CD4-positive, alpha-beta T cell treated with Interleukin-17A for 1 hour (primary cell): ENCODE measurements around the gene XIRP2.

ENCODE experiments used
- DNase-seq: peaks from one replicate; pipeline ENCODE4 v3.0.0-alpha.2; 2020

Gene XIRP2, protein sequence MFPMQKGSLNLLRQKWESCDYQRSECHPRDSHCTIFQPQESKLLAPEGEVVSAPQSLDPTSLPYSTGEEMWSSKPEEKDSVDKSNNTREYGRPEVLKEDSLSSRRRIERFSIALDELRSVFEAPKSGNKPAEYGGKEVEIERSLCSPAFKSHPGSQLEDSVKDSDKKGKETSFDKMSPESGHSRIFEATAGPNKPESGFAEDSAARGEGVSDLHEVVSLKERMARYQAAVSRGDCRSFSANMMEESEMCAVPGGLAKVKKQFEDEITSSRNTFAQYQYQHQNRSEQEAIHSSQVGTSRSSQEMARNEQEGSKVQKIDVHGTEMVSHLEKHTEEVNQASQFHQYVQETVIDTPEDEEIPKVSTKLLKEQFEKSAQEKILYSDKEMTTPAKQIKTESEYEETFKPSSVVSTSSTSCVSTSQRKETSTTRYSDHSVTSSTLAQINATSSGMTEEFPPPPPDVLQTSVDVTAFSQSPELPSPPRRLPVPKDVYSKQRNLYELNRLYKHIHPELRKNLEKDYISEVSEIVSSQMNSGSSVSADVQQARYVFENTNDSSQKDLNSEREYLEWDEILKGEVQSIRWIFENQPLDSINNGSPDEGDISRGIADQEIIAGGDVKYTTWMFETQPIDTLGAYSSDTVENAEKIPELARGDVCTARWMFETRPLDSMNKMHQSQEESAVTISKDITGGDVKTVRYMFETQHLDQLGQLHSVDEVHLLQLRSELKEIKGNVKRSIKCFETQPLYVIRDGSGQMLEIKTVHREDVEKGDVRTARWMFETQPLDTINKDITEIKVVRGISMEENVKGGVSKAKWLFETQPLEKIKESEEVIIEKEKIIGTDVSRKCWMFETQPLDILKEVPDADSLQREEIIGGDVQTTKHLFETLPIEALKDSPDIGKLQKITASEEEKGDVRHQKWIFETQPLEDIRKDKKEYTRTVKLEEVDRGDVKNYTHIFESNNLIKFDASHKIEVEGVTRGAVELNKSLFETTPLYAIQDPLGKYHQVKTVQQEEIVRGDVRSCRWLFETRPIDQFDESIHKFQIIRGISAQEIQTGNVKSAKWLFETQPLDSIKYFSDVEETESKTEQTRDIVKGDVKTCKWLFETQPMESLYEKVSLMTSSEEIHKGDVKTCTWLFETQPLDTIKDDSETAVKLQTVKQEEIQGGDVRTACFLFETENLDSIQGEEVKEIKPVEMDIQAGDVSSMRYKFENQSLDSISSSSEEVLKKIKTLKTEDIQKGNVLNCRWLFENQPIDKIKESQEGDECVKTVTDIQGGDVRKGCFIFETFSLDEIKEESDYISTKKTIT (N-terminal part only)

DNA sequence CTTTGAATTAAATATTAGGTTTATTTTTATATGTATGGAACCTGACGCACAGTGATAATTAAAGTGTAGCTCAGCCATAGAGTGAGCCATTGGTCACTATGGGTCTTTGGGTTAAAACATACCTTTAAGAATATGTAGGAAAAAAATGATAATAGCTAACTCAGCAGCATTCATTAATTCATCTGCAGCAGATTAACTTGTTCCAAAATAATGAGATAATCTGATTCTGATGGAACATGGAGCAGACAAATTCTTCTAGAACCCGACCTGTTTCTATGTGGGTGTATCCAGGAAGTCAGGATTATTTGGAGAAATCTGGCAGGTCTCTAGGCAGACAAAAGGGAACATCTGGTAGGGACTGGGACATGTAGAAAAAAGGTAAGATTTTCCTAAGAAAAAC lies at the start of gene XIRP2:
XIRP2 (plus strand) TSS at position 301 of the 400 bp plus-strand sequence. CDS start 15,003 bp downstream, outside the sequence.
- no peak for DNase-seq

DNA sequence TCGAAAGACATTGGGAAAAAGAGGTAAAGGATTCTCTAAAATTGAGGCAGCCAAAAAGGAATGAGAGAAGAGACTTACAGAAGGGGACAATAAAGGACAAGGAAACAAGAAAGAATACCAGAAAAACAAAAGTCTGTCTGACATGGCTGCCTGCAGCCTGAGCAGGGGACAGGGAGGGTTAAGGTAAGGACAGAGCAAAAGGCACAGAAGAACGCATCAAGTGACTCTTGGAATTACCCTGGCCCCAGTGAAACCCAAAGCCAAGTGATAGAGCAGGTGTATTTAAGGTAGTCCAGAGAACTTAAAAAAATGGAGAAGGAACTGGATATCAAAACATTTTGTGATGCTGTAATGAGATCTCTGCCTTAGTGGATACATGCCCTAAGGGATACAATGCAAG lies 47.1 kb upstream of the XIRP2 start:
- no peak for DNase-seq

DNA sequence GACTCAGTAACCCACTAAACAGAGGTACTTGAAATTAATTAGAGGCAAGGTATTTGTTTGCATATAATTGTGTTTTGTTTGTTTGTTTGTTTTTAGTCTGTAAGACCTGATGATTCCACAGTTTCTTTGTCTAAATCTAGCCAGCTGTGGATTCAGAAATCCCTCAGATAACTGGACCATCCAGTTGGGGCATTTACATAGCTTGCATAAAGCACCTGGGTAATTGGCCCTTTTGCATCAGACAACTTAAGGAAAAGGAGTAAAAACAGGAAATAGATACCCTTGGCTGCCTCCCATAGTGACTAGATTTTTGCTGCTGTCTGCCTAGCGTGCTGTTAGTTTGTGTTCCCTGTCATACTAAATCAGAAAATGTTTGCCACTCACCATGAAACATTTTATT lies 46.6 kb upstream of the XIRP2 start:
- DNase-seq = no peak

DNA sequence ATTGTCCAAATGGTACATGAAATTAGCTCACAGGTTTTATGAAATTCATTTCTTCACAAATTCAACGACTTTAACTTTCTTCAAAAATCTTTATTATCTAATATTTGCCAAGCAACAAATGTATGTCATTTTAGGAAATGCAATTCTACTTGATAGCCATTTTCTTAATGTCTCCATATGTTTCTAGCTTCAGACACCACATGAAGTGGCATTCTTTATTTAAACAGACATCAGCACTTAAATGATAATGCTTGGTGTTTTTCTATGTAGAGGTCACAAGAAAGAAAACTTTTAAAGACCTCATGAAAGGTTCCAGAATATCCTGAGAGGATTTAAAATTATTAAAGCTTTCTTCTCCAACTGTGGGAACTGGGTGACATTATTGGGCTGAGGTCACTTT lies 44.2 kb upstream of the XIRP2 start:
- no peak for DNase-seq

DNA sequence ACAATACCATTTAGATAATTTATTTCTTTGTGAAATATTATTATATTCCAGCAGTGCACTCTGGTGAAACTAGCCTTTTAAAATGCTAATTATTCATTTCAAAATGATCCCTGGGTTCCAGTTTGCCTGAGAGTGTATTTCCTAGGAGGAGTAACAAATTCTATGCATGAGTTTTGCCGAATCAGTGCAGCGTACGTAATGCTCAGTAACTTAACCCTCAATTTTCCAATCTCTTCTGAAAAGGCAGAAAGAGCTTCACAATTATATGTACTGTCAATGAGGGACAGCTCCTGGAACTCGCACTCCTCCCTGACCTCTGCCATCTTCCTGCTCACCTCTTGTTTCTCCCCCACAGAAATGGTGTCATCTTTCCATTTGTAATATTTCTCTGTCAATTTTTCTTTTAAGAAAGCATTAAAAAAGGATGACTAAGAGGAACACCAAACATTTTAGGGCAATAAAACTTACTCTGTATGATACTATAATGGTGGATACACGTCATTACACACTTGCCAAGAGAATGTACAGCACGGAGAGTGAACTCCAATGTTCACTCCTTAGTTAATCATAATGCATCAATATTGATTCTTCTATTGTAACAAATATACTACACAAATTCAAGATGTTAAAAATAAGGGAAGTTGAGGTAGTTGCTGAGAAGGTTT lies 25.7 kb upstream of the XIRP2 start:
- DNase-seq = no peak

DNA sequence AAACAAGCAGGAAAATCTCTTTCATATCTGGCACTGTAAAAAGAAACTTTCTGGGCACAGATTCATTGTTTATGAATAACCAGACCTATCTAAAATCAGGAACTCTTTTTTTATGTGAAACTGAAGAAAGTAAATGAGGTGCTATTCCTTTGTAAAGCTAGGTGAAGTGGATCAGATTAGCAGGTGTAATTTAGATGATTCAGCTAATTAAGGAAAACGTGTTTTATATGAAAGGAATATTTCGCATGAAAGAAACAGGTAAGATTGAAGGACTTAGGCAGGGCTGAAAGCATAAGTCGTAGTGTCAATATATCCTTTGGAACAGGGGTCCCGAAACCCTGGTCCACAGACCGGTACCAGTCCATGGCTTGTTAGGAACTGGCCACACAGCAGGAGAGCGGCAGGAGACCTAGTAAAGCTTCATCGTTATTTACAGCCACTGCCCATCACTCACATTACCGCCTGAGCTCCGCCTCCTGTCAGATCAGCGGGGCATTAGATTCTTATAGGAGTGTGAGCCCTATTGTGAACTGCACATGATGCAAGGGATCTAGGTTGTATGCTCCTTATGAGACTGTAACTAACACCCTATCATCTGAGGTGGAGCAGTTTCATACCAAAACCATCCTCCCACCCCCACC lies 20.3 kb upstream of the XIRP2 start:
- no peak for DNase-seq

DNA sequence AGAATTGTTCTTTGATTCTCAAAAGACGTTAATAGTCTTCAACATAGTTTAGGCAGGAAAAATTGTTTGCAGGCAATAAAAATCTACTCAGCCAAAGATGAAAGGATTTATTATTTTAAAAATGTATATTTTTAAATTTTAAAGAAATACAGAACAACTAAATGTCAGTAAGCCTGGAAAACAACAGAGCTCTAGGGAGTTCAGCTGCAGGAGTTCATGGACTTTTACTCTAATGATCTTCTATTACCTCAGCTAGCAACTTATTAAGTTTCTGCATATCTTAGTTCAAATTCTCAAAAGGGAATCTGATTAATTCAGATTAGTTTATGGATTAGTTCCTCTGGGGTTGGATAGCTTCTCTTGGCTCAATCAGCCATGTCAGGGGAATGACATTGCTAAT lies 17.9 kb upstream of the XIRP2 start:
- no peak for DNase-seq

DNA sequence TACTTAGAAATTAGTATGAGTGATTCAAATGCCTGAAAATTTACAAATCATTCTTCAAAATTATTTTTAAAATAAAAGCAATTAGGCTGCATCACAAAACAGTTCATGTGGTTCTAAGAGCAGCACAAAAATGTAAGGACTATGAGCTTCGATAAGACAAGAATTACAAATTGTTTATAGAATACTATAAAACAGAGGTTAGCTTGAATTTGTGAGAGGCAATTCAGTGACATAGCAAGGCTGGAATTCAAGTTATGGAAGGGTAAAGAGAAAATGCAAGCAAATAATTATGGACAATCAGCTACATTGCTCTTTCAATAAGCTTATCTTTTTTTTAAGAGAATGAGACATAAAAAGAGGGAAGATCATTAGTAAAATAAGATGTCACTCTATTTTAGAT lies 7.1 kb upstream of the XIRP2 start:
- DNase-seq = no peak

DNA sequence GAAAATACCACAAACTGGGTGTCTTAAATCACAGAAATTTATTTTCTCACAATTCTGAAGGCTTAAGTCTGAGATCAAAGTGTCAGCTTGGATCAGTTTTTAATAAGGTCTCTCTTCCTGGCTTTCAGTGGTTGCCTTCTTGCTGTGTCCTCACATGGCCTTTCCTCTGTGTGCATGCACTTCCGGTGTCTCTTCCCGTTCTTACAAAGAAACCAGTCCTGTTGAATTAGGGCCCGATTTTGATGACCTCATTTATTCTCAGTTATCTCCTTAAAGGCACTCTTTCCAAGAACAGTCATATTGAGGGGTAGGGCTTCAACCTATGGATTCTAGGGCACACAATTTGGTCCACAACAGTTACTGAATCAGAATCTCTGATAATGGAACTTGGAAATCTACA lies 5.4 kb upstream of the XIRP2 start:
- DNase-seq = no peak

DNA sequence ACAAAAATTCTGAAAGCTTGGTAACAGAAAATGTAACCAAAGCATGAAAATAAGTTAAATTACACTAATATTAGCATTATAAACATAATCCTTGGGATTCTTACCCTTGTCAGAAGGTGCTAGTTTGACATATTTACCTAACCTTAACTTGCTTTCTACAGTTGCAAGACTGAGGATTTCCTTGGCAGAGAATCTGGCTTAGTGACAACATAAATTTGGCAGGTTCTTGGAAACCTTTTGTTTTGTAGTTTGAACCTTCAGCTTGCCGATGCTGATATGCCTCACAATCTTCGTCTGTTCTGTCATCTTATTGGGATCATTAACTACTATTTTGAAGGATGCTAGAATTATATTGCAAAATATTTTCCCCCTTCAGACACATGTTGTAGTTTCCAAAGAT lies 3.4 kb downstream of the XIRP2 start:
- no peak for DNase-seq

DNA sequence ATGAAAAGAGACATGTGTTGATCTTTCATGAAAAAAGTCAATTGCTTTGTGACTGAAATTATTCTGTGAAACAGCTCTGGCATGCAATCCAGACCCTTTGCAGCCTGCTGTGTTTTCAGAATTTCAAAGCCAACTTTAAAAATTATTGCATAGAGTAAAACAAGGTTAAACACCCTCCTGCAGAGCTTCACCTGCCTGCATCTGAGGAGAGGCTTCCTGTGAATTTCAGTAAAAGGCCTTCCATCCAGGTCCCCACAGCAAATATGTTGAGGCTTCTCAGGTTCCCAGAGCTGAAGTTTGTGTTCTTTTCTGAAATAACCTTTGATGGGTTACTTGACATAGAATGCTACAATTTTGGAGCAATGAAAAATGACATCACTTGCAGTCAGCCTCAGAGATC lies 4.1 kb downstream of the XIRP2 start:
- DNase-seq = no peak

DNA sequence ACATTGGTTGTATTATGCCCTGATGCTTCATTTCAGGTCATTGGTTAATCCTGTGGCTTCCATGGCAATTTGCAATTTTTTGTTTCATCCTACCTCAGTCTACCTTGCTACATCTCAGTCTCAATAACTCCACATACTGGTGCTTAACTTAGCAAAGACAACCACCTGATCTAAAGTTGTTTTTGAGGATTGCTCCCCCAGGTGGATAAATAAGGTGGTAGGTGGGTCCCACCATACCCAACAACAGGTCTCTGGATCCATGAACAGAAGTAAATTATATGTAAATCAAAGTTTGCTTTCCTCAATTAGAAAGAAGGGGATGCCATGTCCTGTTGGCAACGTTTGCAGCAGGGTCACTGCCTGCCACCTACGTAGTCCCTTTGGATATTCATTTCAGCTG lies 7.0 kb downstream of the XIRP2 start:
- DNase-seq = no peak

DNA sequence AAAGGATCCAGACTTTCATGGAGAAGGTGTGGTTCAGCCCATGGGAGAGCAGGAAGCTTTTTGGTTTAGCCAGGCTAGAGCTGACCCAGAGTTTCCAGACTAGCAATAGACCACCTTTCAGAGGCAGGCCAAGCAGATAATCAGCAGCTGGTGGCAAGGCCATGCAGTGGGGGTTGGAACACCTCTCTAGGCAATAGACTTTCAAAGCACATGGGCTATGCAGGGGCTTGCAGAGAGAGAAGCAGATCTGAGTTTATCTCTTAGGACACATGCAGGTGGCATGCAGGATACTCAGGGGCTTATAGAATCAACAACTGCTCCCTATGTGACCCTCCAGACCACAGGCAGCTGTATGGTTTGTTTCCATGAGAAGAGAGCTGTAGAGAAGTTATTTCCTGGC lies 9.4 kb downstream of the XIRP2 start:
- no peak for DNase-seq

DNA sequence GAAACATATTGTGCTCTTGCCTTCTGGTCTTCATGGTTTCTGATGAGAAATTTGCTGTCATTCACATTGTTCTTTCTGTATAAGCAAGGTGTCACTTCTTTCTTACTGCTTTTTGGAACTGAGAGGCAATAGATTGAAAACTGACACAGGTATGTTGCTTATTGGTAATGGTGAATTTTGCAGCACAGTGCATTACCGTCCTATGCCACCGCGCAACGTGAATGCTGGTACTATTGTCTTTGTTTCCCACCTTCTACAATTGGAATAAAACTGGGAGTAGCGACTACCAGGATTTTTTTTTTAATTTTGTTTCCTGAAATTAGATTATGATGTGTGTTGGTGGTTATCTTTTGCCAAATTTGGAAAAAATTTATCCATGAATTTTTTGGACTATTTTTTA lies 11.4 kb downstream of the XIRP2 start:
- DNase-seq = no peak

DNA sequence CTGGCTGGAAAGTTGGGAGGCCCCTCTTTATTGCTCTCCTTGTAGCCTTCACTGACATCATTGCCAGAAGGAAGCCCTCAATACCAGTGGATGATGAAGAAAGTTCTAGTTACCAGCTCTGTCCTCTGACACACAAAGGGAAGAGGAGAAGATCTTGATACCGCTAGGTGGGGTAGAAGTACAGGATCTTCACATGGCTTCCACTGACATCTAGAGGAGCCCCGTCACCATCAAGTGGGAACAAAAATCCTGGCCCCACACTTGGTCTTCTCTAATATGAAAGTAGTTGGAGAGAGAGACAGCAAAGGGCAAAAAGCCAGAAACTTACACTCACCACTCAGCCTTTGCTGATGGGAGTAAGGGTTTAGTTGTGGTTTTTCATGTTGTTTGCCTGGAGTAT lies 12.4 kb downstream of the XIRP2 start:
- no peak for DNase-seq

DNA sequence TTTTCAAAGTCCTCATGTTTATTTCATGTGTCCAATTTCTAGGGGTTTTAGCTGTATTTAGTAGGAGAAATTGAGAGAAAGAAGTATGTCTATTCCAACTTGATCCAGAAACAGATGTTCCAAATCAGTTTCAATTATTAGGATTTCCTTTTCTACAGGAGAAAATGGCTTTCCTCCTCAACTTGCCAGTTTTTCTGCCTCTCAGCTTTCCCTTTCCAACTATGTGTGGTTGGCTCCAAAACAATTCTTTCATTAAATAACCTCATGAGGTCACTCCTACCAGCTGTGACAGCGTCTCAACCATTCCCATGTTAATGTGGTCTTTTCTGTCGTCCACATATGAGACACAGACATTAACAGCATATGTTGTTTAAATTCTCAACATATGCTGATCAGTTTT lies 13.1 kb downstream of the XIRP2 start:
- no peak for DNase-seq

DNA sequence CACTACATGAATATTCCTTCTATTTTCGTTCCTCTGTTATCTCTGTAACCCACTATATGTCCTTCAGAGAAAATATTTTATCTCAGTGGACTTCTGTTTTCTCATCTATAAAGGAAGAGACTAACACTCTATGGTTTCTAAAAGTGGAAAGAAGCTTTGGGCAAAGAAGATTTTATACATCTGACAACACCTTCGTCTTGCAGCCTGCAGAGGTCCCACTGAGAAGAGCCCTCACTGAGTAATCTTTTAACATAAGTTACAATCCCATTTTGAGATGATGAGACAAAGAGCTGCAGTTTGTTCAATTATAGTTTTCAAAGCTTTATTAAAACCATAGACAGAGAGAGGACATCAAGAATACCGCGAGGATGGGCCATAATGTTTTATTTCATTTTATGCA lies 28.7 kb downstream of the XIRP2 start:
- no peak for DNase-seq

DNA sequence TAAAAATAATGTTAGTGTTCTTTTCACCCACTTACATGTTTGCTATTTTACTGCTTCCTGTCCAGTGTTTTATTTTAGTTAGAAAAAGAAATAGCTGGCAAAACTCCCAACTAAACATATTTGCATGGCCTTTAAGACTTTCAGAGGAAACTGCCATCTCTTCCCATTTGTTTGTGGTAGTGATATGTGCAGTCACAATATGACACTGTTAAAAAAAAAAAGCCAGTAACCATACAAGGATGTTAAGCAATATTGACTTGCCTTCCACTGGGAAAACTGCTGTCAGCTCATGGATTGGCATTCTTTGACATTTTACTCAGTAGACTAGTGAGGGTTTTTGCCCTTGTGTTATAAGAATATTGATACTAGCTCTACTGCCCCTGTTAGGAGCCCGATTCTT lies 29.1 kb downstream of the XIRP2 start:
- DNase-seq = no peak

DNA sequence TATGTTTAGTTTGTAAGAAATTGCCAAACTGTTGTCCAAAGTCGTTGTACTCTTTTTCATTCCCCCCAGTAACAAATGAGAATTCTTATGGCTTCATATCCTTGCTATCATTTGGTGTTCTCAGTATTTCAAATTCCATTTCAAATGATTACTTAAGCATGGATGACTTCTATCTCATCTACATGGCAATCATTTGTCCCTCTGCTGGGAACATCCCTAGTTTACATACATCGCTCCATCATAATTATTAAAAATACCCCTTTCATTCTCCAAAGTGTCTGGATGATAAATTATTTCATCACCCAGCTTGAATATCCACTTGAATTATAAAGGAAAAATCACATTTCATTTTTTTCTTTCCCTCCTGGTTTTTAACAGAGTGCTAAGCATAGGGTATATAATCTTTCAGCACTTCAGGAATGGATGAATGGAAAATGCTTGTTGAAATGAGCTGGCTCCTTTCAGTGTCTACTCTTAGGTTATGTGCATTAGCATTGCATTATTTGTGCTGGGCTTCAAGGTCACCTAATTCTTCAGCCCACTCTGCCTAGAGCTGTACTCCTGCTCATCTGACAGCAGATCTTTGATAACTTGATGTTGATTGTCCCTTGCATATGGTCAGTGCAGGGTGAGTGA lies 33.1 kb downstream of the XIRP2 start:
- DNase-seq = no peak

DNA sequence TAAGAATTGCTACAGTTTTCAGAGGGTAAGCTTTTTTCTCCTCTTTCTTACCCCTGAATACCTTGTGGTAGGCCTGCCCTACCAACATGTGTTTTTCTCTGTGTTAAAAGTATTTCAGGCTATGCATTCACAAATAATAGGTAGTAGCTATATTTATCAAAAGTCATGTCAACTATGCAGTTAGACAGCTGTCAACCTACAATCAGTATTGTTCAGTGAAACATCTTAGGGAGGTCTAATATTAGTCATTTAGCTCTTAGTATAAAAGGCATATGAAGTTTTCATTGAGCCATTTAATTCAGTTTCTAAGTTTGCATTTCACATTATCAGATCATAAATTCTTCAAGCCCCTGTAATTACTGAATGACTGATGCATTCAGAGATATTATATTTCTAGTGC lies 36.7 kb downstream of the XIRP2 start:
- no peak for DNase-seq

DNA sequence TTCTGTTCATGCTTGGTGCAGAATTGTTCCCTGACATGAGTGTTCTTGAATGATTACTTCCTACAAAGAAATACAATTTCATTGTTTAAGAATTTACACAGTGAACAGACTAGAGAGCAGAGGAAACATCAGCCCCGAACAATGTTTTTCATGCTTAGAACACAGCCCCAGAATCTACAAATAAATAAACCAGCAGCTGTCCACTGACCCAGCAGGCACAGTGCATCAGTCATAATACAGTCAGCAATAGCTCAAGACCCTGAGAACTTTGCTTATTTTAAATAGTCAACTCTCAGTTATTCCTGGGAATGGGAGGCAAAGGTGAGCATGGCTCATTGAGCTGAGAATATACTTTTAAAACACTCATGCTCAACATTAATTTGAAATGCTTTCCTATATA lies 38.4 kb downstream of the XIRP2 start:
- no peak for DNase-seq

DNA sequence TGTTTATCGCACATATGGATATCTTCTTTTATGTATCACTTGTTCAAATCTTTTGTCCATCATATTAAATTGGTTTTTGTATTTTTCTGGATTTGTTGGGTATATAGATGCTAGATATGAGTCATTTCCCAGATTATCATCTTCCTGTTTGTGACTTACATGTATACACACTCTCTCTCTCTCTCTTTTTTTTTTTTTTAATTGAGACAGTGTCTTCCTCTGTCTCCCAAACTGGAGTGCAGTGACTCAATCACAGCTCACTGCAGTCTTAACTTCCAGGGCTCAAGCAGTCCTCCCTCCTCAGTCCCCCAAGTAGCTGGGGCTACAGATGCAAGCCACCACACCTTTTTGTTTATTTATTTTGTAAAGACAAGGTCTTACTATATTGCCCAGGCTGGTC lies 43.8 kb downstream of the XIRP2 start:
- DNase-seq = no peak
